Liver (tissue), 9 donors: ENCODE data around the gene SEMA7A. TPM values are rescaled to one million over a fixed set of nuclear protein-coding genes. Genes with fewer than 3 reads are reported as not detected.

ENCODE experiments used
- DNase-seq: peaks from one replicate; pipeline ENCODE4 v3.0.0-alpha.2; 2017; ENCODE audit warnings: low spot score
- H3K27ac ChIP-seq, 2 donors: one replicate each; pipeline ENCODE4 v1.7.0; 2013; ENCODE audit warnings: inconsistent platforms in 2 of 2, low read length in 2 of 2, control low read depth in 1 of 2, low read depth in 1 of 2, mild to moderate bottlenecking in 1 of 2
- H3K27me3 ChIP-seq, 4 donors: one replicate each; pipeline versions ENCODE4 v1.6.1 to v1.7.0; 2013; ENCODE audit warnings: low read length in 3 of 4, inconsistent platforms in 1 of 4, mild to moderate bottlenecking in 1 of 4, moderate library complexity in 1 of 4; ENCODE audit not compliant: control insufficient read depth in 4 of 4, insufficient read depth in 4 of 4
- H3K36me3 ChIP-seq, 4 donors: one replicate each; pipeline versions ENCODE4 v1.6.1 to v1.7.0; 2013; ENCODE audit warnings: low read length in 3 of 4, mild to moderate bottlenecking in 3 of 4, low read depth in 1 of 4, moderate library complexity in 1 of 4; ENCODE audit not compliant: control insufficient read depth in 4 of 4, insufficient read depth in 3 of 4
- H3K4me1 ChIP-seq, 4 donors: one replicate each; pipeline versions ENCODE4 v1.6.1 to v1.7.0; 2013; ENCODE audit warnings: low read length in 3 of 4, mild to moderate bottlenecking in 3 of 4, moderate library complexity in 1 of 4; ENCODE audit not compliant: control insufficient read depth in 4 of 4, insufficient read depth in 4 of 4
- H3K4me3 ChIP-seq, 3 donors: one replicate each; pipeline versions ENCODE4 v1.6.1 to v1.7.0; 2013; ENCODE audit warnings: low read length in 3 of 3, control low read depth in 1 of 3, low read depth in 1 of 3, mild to moderate bottlenecking in 1 of 3
- H3K9ac ChIP-seq, 2 donors: one replicate each; pipeline ENCODE4 v1.7.0; 2013; ENCODE audit warnings: low read length in 2 of 2, mild to moderate bottlenecking in 2 of 2, moderate library complexity in 2 of 2, control low read depth in 1 of 2, low read depth in 1 of 2
- H3K9me3 ChIP-seq, 4 donors: one replicate each; pipeline versions ENCODE4 v1.6.1 to v1.7.0; 2013; ENCODE audit warnings: low read length in 3 of 4; ENCODE audit not compliant: control insufficient read depth in 4 of 4
- EGR1 ChIP-seq, 2 donors: IDR thresholded peaks; 2 replicates each; pipeline ENCODE4 v1.6.1; 2016 to 2018; ENCODE audit warnings: antibody characterized with exemption in 2 of 2, low read depth in 2 of 2
- FOXA1 ChIP-seq: IDR thresholded peaks from 2 replicates; pipeline ENCODE4 v1.6.1; 2016; ENCODE audit warnings: antibody characterized with exemption
- FOXA2 ChIP-seq: IDR thresholded peaks from 2 replicates; pipeline ENCODE4 v1.6.1; 2016; ENCODE audit warnings: antibody characterized with exemption
- GABPA ChIP-seq, 2 donors: IDR thresholded peaks in 1 of 2; conservative IDR thresholded peaks in 1 of 2; 2 replicates each; pipeline ENCODE4 v1.6.1; 2016; ENCODE audit warnings: antibody characterized with exemption in 2 of 2, mild to moderate bottlenecking in 1 of 2, moderate library complexity in 1 of 2
- HNF4A ChIP-seq, 2 donors: conservative IDR thresholded peaks; 2 replicates each; pipeline ENCODE4 v1.6.1; 2016; ENCODE audit warnings: antibody characterized with exemption in 2 of 2, mild to moderate bottlenecking in 2 of 2
- HNF4G ChIP-seq: IDR thresholded peaks from 2 replicates; pipeline ENCODE4 v1.6.1; 2016; ENCODE audit warnings: antibody characterized with exemption
- NR2F2 ChIP-seq: IDR thresholded peaks from 2 replicates; pipeline ENCODE4 v1.6.1; 2016; ENCODE audit warnings: antibody characterized with exemption
- RXRA ChIP-seq, 2 donors: IDR thresholded peaks; 2 replicates each; pipeline ENCODE4 v1.6.1; 2017 to 2018; ENCODE audit warnings: antibody characterized with exemption in 2 of 2, mild to moderate bottlenecking in 1 of 2
- SP1 ChIP-seq: IDR thresholded peaks from 2 replicates; pipeline ENCODE4 v1.6.1; 2018; ENCODE audit warnings: antibody characterized with exemption, mild to moderate bottlenecking
- TAF1 ChIP-seq: conservative IDR thresholded peaks from 2 replicates; pipeline ENCODE4 v1.6.1; 2016; ENCODE audit warnings: antibody characterized with exemption, mild to moderate bottlenecking
- YY1 ChIP-seq: IDR thresholded peaks from 2 replicates; pipeline ENCODE4 v1.6.1; 2016; ENCODE audit warnings: antibody characterized with exemption, mild to moderate bottlenecking
- WGBS: extraction: QIAGEN DNeasy Blood & Tissue Kit; methylation state at CpG from one replicate; pipeline ENCODE4 v1.1.7; 2013; 5-methylcytosine and 5-hydroxymethylcytosine counted together
- polyA plus RNA-seq, 2 donors: library from polyadenylated mRNA; stranded (reverse) in 1 of 2; unstranded in 1 of 2; fragments of 200-250 nt in 1 of 2; fragments of >200 nt in 1 of 2; fragmentation: Nextera tagmentation in 1 of 2; extraction: Ambion mirVana in 1 of 2; gene quantifications; one replicate each; pipeline versions ENCODE4 v1.2.1 to v1.2.3, GENCODE V29; 2013 to 2015
- total RNA-seq, 2 donors: library from RNA; depleted of rRNA; stranded (reverse); fragments of >200 nt; gene quantifications; one replicate each; pipeline ENCODE4 v1.2.3, GENCODE V29; 2014
- TF ChIP-seq, protein P1 (sequence below): IDR thresholded peaks from 2 replicates; pipeline ENCODE4 v1.6.1; 2016; ENCODE audit warnings: antibody characterized with exemption
- TF ChIP-seq, protein P2 (sequence below): IDR thresholded peaks from 2 replicates; pipeline ENCODE4 v1.6.1; 2016; ENCODE audit warnings: antibody characterized with exemption
- TF ChIP-seq, protein P3 (sequence below): IDR thresholded peaks from 2 replicates; pipeline ENCODE4 v1.6.1; 2016; ENCODE audit warnings: antibody characterized with exemption
- TF ChIP-seq, protein P4 (sequence below): fragments of 150-350 bp; IDR thresholded peaks from 2 replicates; pipeline ENCODE4 v1.5.1; 2017; ENCODE audit warnings: improper control_type of control experiment, low read depth, low read length; ENCODE audit not compliant: missing input control
- TF ChIP-seq, protein P5 (sequence below): IDR thresholded peaks from 2 replicates; pipeline ENCODE4 v1.6.1; 2016; ENCODE audit warnings: antibody characterized with exemption, mild to moderate bottlenecking
- donor health status: healthy.
- donor health status: healthy.
- donor health status: healthy.
- donor health status: healthy.
- donor health status: healthy.

SEMA7A gene
- total and polyA plus RNA-seq, 4 donors: 0.14 to 18.1 (median 1.4) TPM

DNA sequence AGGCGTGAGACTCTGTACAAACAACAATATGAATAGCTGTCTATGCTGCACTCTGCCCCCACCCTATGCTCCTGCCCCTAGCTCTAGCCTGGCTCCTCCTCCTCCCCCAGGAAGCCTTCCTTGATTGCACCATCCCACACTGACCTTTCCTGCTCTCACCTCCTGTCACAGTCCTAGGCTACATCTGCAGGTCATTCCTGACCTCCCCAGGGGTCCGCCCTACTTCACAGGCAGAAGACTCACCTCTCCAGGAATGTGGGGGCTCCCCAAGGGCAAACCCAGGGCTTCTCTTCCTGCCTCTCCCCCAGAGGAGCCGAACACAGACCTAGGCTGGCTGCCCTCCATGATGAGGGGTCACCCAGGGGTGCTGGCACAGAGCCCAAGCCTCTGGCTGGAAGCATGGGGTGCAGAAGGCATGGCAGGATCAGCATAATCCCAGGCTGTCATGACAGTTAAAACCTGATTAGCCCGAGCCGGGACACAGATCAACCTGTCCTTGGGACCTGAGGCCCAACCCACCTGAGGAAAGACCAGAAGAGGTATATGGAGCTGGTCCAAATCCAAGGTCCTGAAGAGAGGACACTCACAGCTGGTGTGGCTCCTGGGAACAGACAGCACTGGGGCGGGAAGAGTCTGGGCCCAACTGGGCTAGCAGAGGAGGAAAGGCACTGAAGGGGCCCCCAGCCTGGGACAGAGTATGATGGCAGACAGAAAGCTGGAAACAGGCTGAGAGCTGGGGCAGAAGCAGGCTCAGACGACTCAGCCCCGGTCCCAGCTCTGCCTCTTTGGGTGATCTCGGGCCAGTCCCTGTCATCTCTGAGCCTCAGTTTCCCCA, 5.9 kb downstream of the SEMA7A start:
- DNase-seq: no peak
- no peaks in the 10 kb centered on the region for H3K9me3 ChIP-seq
- H3K36me3 ChIP-seq: no peaks in the 10 kb centered on the region
- no peak overlapping the region for H3K27ac ChIP-seq
- no peaks in the 10 kb centered on the region for H3K27me3 ChIP-seq
- H3K4me3 ChIP-seq: no peak overlapping the region
- 91% methylated on average over 9 of the region's 9 CpGs for WGBS
- H3K4me1 ChIP-seq: peaks cover under 1 to 5% (median 2%) of the 10 kb centered on the region in 4 donors
- no peak for TF ChIP-seq FOXA1
- TF ChIP-seq, protein P1, sequence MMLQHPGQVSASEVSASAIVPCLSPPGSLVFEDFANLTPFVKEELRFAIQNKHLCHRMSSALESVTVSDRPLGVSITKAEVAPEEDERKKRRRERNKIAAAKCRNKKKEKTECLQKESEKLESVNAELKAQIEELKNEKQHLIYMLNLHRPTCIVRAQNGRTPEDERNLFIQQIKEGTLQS: no peak
- no peak for TF ChIP-seq SP1
- TF ChIP-seq TAF1: no peak
- TF ChIP-seq, protein P2, sequence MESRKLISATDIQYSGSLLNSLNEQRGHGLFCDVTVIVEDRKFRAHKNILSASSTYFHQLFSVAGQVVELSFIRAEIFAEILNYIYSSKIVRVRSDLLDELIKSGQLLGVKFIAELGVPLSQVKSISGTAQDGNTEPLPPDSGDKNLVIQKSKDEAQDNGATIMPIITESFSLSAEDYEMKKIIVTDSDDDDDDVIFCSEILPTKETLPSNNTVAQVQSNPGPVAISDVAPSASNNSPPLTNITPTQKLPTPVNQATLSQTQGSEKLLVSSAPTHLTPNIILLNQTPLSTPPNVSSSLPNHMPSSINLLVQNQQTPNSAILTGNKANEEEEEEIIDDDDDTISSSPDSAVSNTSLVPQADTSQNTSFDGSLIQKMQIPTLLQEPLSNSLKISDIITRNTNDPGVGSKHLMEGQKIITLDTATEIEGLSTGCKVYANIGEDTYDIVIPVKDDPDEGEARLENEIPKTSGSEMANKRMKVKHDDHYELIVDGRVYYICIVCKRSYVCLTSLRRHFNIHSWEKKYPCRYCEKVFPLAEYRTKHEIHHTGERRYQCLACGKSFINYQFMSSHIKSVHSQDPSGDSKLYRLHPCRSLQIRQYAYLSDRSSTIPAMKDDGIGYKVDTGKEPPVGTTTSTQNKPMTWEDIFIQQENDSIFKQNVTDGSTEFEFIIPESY: no peak
- TF ChIP-seq NR2F2: no peak
- no peak for TF ChIP-seq RXRA (IDR thresholded peaks at IDR 0.05)
- TF ChIP-seq, protein P3, sequence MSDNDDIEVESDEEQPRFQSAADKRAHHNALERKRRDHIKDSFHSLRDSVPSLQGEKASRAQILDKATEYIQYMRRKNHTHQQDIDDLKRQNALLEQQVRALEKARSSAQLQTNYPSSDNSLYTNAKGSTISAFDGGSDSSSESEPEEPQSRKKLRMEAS: no peak
- TF ChIP-seq, protein P4, sequence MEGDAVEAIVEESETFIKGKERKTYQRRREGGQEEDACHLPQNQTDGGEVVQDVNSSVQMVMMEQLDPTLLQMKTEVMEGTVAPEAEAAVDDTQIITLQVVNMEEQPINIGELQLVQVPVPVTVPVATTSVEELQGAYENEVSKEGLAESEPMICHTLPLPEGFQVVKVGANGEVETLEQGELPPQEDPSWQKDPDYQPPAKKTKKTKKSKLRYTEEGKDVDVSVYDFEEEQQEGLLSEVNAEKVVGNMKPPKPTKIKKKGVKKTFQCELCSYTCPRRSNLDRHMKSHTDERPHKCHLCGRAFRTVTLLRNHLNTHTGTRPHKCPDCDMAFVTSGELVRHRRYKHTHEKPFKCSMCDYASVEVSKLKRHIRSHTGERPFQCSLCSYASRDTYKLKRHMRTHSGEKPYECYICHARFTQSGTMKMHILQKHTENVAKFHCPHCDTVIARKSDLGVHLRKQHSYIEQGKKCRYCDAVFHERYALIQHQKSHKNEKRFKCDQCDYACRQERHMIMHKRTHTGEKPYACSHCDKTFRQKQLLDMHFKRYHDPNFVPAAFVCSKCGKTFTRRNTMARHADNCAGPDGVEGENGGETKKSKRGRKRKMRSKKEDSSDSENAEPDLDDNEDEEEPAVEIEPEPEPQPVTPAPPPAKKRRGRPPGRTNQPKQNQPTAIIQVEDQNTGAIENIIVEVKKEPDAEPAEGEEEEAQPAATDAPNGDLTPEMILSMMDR: no peak
- no peak for TF ChIP-seq YY1
- TF ChIP-seq HNF4G: no peak
- no peak for TF ChIP-seq HNF4A (conservative IDR thresholded peaks at IDR 0.05)
- TF ChIP-seq FOXA2: no peak
- TF ChIP-seq EGR1 (IDR thresholded peaks at IDR 0.05; ENCODE audit: low read depth in 2 of 2): no peak
- H3K9ac ChIP-seq: no peak overlapping the region

DNA sequence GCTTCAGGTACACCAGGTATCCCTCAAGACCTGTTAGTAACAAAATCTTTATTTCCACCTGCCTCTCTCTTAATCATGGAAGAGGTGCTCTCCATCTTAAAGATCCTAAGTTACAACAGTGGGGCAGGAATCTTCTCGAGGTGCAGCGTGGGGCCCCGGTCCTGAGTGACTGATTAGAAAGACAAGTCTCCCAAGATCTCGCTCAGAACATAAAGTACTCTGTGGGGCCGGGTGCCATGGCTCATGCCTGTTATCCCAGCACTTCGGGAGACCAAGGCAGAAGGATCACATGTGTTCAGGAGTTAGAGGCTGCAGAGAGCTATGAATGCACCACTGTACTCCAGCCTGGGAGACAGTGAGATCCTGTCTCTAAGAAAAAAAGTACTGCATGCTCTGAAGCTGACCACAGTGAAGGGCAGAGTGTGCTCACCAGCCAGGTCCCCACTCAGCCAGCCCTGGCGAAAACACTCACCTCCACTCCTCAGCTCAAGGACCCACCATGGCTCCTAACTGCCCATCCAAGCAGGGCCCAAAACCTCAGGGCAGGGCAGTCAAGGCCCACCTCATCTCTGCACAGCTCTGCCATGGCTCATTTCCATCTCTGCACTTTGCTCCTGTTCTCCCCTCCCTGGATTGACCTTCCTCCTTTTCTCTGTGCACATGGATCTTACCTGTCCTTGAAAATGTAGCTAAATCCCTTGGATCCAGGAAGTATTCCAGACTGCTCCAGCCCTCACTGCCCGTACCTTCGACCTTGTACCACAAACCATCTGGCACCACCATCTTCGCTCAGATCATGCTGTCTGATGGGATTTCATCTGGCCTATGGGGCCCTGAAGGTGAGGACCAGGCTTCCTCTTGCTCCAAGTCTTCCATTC, 7.1 kb downstream of the SEMA7A start:
- TF ChIP-seq, protein P5, sequence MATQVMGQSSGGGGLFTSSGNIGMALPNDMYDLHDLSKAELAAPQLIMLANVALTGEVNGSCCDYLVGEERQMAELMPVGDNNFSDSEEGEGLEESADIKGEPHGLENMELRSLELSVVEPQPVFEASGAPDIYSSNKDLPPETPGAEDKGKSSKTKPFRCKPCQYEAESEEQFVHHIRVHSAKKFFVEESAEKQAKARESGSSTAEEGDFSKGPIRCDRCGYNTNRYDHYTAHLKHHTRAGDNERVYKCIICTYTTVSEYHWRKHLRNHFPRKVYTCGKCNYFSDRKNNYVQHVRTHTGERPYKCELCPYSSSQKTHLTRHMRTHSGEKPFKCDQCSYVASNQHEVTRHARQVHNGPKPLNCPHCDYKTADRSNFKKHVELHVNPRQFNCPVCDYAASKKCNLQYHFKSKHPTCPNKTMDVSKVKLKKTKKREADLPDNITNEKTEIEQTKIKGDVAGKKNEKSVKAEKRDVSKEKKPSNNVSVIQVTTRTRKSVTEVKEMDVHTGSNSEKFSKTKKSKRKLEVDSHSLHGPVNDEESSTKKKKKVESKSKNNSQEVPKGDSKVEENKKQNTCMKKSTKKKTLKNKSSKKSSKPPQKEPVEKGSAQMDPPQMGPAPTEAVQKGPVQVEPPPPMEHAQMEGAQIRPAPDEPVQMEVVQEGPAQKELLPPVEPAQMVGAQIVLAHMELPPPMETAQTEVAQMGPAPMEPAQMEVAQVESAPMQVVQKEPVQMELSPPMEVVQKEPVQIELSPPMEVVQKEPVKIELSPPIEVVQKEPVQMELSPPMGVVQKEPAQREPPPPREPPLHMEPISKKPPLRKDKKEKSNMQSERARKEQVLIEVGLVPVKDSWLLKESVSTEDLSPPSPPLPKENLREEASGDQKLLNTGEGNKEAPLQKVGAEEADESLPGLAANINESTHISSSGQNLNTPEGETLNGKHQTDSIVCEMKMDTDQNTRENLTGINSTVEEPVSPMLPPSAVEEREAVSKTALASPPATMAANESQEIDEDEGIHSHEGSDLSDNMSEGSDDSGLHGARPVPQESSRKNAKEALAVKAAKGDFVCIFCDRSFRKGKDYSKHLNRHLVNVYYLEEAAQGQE: no peak
- no peak for TF ChIP-seq RXRA (IDR thresholded peaks at IDR 0.05)
- no peak for TF ChIP-seq HNF4G
- TF ChIP-seq SP1: no peak
- TF ChIP-seq, protein P4: no peak
- no peak for TF ChIP-seq FOXA1
- no peak for TF ChIP-seq NR2F2
- TF ChIP-seq GABPA (IDR thresholded peaks at IDR 0.05 in 1 of 2, conservative IDR thresholded peaks at IDR 0.05 in 1 of 2): no peak
- no peaks in the 10 kb centered on the region for H3K9me3 ChIP-seq
- H3K27ac ChIP-seq: no peak overlapping the region
- WGBS: 94% methylated on average over 10 of the region's 10 CpGs
- H3K4me3 ChIP-seq: no peak overlapping the region
- no peak for DNase-seq
- no peaks in the 10 kb centered on the region for H3K36me3 ChIP-seq
- no peak overlapping the region for H3K9ac ChIP-seq
- H3K27me3 ChIP-seq: no peaks in the 10 kb centered on the region
- no peaks in the 10 kb centered on the region for H3K4me1 ChIP-seq
